Measurements from ENCODE around the gene FAM168A. TPM values are rescaled to one million over a fixed set of nuclear protein-coding genes. Genes with fewer than 3 reads are reported as not detected.
A peak's percentile ranks its signal among the peaks of the same experiment; 100 is the strongest.

The FAM168A gene
- total and polyA plus RNA-seq, 10 of the 15 experiments (the other 5 are each of a cell fraction or from before 2014, with no cell fraction given), result 1.7 to 20.0 (median 10.0) TPM

GRCh38 chr11:73372375-73372993 lies 225.4 kb downstream of the FAM168A start:
- no peak for FAIRE-seq
- Histone ChIP-seq H3K79me2 (ENCODE audit: control insufficient read depth, insufficient read depth, low read length) (peaks cover 13% of the 10 kb centered on the region), H3K4me1 (ENCODE audit: control insufficient read depth, insufficient read depth, low read length) (peaks cover 21% of the 10 kb centered on the region), H2AFZ (ENCODE audit: control insufficient read depth, low read depth, low read length) (peak overlapping the region; percentile 17), H3K4me2 (ENCODE audit: control insufficient read depth, insufficient read depth) (peak overlapping the region; percentile 42), H3K27ac (ENCODE audit: control insufficient read depth, insufficient read depth) (no peak overlapping the region), H3K27me3 (replicated peaks in 1 of 2; ENCODE audit: control insufficient read depth in 2 of 2, insufficient read depth in 2 of 2, low read length in 1 of 2) (no peaks in the 10 kb centered on the region), H4K20me1 (ENCODE audit: control insufficient read depth, insufficient read depth) (no peaks in the 10 kb centered on the region), H3K36me3 (ENCODE audit: control insufficient read depth in 2 of 2, insufficient read depth in 2 of 2, low read length in 1 of 2) (no peaks in the 10 kb centered on the region), H3K9ac (ENCODE audit: control insufficient read depth, insufficient read depth, low read length) (no peak overlapping the region), H3K4me3 (no peak overlapping the region), H3K9me3 (replicated peaks; ENCODE audit: control insufficient read depth, insufficient read depth, low read length) (no peaks in the 10 kb centered on the region)
- RAD21 ChIA-PET (ENCODE audit: unreplicated experiment), result interaction anchor here (1.0 to 3.0 kb wide), 4 partner anchors 13 to 66 kb away, joined by 3 to 12 read pairs (median 6); no protein-coding TSS in a partner anchor
- POLR2A ChIA-PET, result interaction anchor here (0.5 kb wide), 1 partner anchor 183 kb away, joined by 3 read pairs; no protein-coding TSS in a partner anchor
- in situ Hi-C loops (cut with MboI) (no loop called here), intact Hi-C loops (cut with micrococcal nuclease; ENCODE audit: unreplicated experiment) (no loop called here)
- WGBS (ENCODE audit: insufficient coverage, insufficient replicate concordance, low lambda C conversion rate, missing lambda C conversion rate), result 11% methylated on average over 6 of the region's 6 CpGs
- CTCF ChIA-PET, result interaction anchor here (0.7 to 3.9 kb wide), 12 partner anchors 12 to 492 kb away, joined by 3 to 23 read pairs (median 4); no protein-coding TSS in a partner anchor
- ATAC-seq, result no peak
- DNase-seq (ENCODE audit: low read depth, low spot score), result no peak
- BruUV-seq (replicated peaks), result no TSS peak
- SMC1A ChIA-PET (ENCODE audit: uncharacterized antibody, unreplicated experiment), result interaction anchor here (0.7 to 1.9 kb wide), 5 partner anchors 10 to 288 kb away, joined by 3 to 10 read pairs (median 3); no protein-coding TSS in a partner anchor
- TF ChIP-seq ZSCAN29 (IDR thresholded peaks at IDR 0.05) (no peak), ETV6 (conservative IDR thresholded peaks at IDR 0.05 in 1 of 2, IDR thresholded peaks at IDR 0.05 in 1 of 2; ENCODE audit: borderline replicate concordance in 1 of 2, low read depth in 1 of 2) (no peak), CTCF (IDR thresholded peaks at IDR 0.05 in 2 of 3, conservative IDR thresholded peaks at IDR 0.05 in 1 of 3; ENCODE audit: control insufficient read depth in 2 of 3, extremely low read depth in 1 of 3, insufficient read depth in 1 of 3, low read depth in 3 of 3, low read length in 3 of 3) (peak; percentile 15 to 35 (median 23); a peak in 3 of 6 replicates), SMC3 (IDR thresholded peaks at IDR 0.05; ENCODE audit: borderline replicate concordance, low read length) (peak; percentile 19; the same call in 1 of the 2 replicates), RB1 (IDR thresholded peaks at IDR 0.05; ENCODE audit: borderline replicate concordance) (no peak), HCFC1 (IDR thresholded peaks at IDR 0.05; ENCODE audit: low read length) (no peak), SUPT20H (IDR thresholded peaks at IDR 0.05; ENCODE audit: borderline replicate concordance, control insufficient read depth, low read depth, low read length) (no peak), POLR2AphosphoS2 (IDR thresholded peaks at IDR 0.05; ENCODE audit: low read depth, low read length) (no peak), USF2 (IDR thresholded peaks at IDR 0.05; ENCODE audit: borderline replicate concordance, low read depth, low read length) (no peak), BCL3 (IDR thresholded peaks at IDR 0.05; ENCODE audit: borderline replicate concordance, insufficient read depth, low read depth, low read length, poor library complexity, severe bottlenecking) (no peak), PAX5 (IDR thresholded peaks at IDR 0.05; ENCODE audit: borderline replicate concordance, low read depth, low read length) (peak; percentile 38; the same call in 1 of the 2 replicates), SIN3A (IDR thresholded peaks at IDR 0.05; ENCODE audit: low read depth, low read length) (no peak), SKIL (IDR thresholded peaks at IDR 0.05; ENCODE audit: low read depth, poor library complexity, severe bottlenecking) (no peak)
